ENCODE results near the gene SYT15.
"Not testable (repeated sequence)": the region's sequence is repeated elsewhere in the genome, so short reads cannot be mapped to it uniquely, and the experiment has no call there.

The SYT15 gene

GRCh38 chr10:46559231-46559671, 19.7 kb upstream of the SYT15 start:
- in situ Hi-C loops (cut with HindIII; ENCODE audit: low sequenced_read_pairs): no loop called here
- H3K4me3 ChIP-seq (ENCODE audit: low read depth, low read length): no peak overlapping the region
- DNase-seq (ENCODE audit: low read depth): no peak
- no peak for TF ChIP-seq CTCF (IDR thresholded peaks at IDR 0.05; ENCODE audit: low read depth, low read length, missing control alignments)

- DNase-seq (ENCODE audit: low read depth): no peak
Observed at GRCh38 chr10:46560381-46560780, 18.5 kb upstream of the SYT15 start.

DNA sequence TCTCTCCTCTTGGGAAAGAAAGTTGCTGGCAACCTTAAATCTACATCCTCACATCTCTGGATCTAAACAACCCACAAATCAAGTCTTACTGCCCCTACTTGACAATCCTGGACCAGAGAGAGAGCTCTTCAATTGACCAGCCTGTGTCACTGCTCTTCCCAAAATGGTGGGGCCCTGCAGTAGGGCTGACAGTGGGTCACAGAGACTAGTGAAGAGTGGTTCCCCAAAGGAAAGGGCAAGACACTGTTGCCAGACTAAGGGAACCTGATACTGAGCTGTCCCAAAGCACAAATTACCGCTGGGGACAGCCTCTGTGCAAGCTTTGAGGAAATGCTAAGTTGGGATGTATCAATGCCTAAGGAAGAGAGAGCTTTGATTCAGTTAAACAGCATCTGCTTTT, 18.0 kb upstream of the SYT15 start:
- DNase-seq (ENCODE audit: low read depth): no peak
- no peak overlapping the region for H3K4me3 ChIP-seq (ENCODE audit: low read depth, low read length)
- no peak for TF ChIP-seq CTCF (IDR thresholded peaks at IDR 0.05; ENCODE audit: low read depth, low read length, missing control alignments)
- in situ Hi-C loops (cut with HindIII; ENCODE audit: low sequenced_read_pairs): no loop called here

More at GRCh38 chr10:46560381-46560780, 18.5 kb upstream of the SYT15 start:
- in situ Hi-C loops (cut with HindIII; ENCODE audit: low sequenced_read_pairs): no loop called here
- no peak overlapping the region for H3K4me3 ChIP-seq (ENCODE audit: low read depth, low read length)
- TF ChIP-seq CTCF (IDR thresholded peaks at IDR 0.05; ENCODE audit: low read depth, low read length, missing control alignments): no peak

GRCh38 chr10:46565591-46566332, 13.2 kb upstream of the SYT15 start:
- peak; percentile 51 for DNase-seq (ENCODE audit: low read depth)
- in situ Hi-C loops (cut with HindIII; ENCODE audit: low sequenced_read_pairs); H3K4me3 ChIP-seq (ENCODE audit: low read depth, low read length): not testable (repeated sequence)
- peak; percentile 72 for TF ChIP-seq CTCF (IDR thresholded peaks at IDR 0.05; ENCODE audit: low read depth, low read length, missing control alignments)

DNA sequence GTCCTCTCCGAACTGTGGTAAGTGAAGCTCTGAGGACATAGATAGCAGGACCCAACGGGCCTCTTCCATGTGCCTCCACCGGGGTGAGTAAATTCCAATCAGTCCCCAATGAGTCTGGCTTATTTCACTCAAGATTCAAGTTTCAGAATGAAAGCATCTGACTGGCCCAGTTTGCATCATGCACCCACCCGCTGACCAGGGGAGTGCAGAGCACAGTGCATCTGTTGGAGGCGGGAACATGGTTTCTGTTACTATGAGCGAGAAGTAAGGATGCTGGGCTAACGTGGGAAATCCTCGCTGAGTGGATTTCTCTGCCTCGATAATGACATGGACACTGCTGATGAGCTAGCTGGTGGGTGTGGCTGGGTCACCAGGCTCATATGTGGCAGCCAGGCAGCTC, 11.8 kb upstream of the SYT15 start:
- in situ Hi-C loops (cut with HindIII; ENCODE audit: low sequenced_read_pairs); H3K4me3 ChIP-seq (ENCODE audit: low read depth, low read length): not testable (repeated sequence)

GRCh38 chr10:46570655-46571054, 8.3 kb upstream of the SYT15 start:
- DNase-seq (ENCODE audit: low read depth); H3K4me3 ChIP-seq (ENCODE audit: low read depth, low read length); in situ Hi-C loops (cut with HindIII; ENCODE audit: low sequenced_read_pairs): not testable (repeated sequence)

More for the DNA sequence above, 11.8 kb upstream of the SYT15 start:
- DNase-seq (ENCODE audit: low read depth): not testable (repeated sequence)

GRCh38 chr10:46572765-46573164, 6.2 kb upstream of the SYT15 start:
- DNase-seq (ENCODE audit: low read depth); H3K4me3 ChIP-seq (ENCODE audit: low read depth, low read length); in situ Hi-C loops (cut with HindIII; ENCODE audit: low sequenced_read_pairs): not testable (repeated sequence)

DNA sequence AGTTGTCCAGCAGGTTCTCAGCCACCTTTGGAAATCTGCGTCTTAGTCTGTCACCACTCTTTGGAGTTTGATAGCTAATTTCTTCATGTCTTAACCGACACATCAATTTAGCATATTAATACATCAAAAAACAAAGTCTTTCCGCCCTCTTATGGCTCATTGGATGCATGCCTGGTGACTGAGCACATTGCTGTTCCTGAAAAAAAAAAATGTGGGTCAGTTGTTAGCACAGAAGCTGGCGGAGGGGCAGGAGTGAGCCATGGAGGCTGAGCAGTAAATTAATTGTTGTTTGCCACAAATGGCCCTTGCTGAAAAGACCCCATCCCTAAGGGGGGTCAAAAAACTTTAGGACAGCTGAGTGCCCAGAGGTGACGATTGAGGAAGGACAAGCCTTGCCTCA, 5.6 kb upstream of the SYT15 start:
- DNase-seq (ENCODE audit: low read depth); H3K4me3 ChIP-seq (ENCODE audit: low read depth, low read length); in situ Hi-C loops (cut with HindIII; ENCODE audit: low sequenced_read_pairs): not testable (repeated sequence)

DNA sequence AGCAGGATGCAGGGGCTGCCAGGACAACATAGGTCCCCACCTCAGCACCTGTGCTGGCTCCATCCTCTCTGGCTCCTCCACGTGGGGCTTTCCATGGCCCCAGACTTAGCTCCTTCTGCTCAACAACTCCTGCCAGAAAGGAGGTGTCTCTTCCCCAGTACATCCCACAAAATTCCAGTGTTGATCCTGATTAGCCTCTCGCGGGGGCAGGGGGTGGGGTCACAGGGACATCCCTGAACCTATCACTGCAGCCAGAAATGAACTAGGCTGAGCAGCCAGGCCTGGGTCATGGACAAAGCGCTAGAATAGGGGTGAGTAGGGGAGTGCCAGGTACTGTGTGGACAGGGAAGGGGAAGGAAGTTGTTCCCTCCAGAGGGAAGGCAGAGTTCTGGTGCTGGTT, 5.0 kb upstream of the SYT15 start:
- DNase-seq (ENCODE audit: low read depth); H3K4me3 ChIP-seq (ENCODE audit: low read depth, low read length); in situ Hi-C loops (cut with HindIII; ENCODE audit: low sequenced_read_pairs): not testable (repeated sequence)

DNA sequence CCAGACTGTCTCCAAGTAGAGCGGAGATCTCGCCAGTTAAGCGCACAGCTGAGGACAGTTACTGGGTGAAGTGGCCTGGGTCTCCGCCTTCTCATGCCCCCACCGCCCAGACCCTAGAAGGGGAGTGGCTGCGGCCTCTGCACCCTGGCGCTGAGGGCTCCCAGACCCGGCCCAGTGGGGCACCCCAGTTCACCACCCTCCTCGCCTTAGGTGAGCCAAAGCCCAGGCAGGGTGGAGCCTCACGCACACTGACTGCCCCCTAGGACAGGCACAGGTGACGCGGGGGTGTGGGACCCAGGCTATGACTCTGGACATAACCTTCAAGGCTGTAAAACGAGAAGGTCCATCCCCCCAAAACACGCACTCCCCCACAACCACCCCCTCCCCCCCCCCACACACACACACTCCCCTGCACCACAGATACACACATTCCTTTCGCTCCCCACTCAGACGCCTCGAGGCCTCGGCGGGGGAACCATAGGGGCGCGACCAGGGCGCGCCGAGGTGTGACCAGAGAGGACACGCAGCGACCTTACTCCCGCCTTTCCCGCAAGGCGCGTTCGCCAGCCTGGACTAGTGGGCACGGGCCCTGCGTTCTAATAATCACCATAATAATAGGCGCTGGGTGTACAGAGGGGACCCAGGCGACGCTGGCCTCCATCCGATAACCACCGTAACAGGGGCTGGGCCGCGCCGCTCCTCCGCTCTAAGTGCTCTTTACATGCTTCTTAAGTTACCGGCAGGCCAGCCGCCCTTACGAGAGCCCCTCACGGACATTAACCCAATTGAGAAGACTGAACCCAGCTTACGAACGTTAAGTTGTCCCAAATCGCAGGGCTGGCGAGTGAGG, 1.1 kb upstream of the SYT15 start:
- H3K4me3 ChIP-seq (ENCODE audit: low read depth, low read length); in situ Hi-C loops (cut with HindIII; ENCODE audit: low sequenced_read_pairs); DNase-seq (ENCODE audit: low read depth): not testable (repeated sequence)

- H3K4me3 ChIP-seq (ENCODE audit: low read depth, low read length); in situ Hi-C loops (cut with HindIII; ENCODE audit: low sequenced_read_pairs); DNase-seq (ENCODE audit: low read depth): not testable (repeated sequence)
Observed at GRCh38 chr10:46579378-46579777, 450 bp downstream of the SYT15 start.

- H3K4me3 ChIP-seq (ENCODE audit: low read depth, low read length); in situ Hi-C loops (cut with HindIII; ENCODE audit: low sequenced_read_pairs); DNase-seq (ENCODE audit: low read depth): not testable (repeated sequence)
Observed at GRCh38 chr10:46581997-46582396, 3.1 kb downstream of the SYT15 start.

Data from astrocyte of the cerebellum (primary cell).